GM19239 (cell line): Measurements from ENCODE around the gene RGL3.
A peak's percentile ranks its signal among the peaks of the same experiment; 100 is the strongest.
"Not testable (repeated sequence)": the region's sequence is repeated elsewhere in the genome, so short reads cannot be mapped to it uniquely, and the experiment has no call there.

Experiments
- DNase-seq: peaks from one replicate; pipeline ENCODE4 v3.0.0; 2011; ENCODE audit warnings: low spot score; ENCODE audit not compliant: insufficient read length
- FAIRE-seq: peaks from 2 replicates; lab custom pipeline; 2011; peaks lifted over from hg19 to GRCh38; lab: Jason Lieb, UNC

Gene RGL3

GRCh38 chr19:11451327-11451870 is 32.3 kb upstream of the RGL3 start:
- FAIRE-seq (no peak), DNase-seq (no peak)

GRCh38 chr19:11450570-11451326 is 31.6 kb upstream of the RGL3 start:
- no peak for DNase-seq
- no peak for FAIRE-seq

- FAIRE-seq (no peak), DNase-seq (no peak)
These were observed 29.9 kb upstream of the RGL3 start for GRCh38 chr19:11448923-11449554.

- DNase-seq = no peak
- FAIRE-seq = no peak
These were observed 29.3 kb upstream of the RGL3 start for GRCh38 chr19:11448410-11448809.

GRCh38 chr19:11447347-11448262 is 28.5 kb upstream of the RGL3 start:
- no peak for FAIRE-seq

GRCh38 chr19:11446652-11447301 is 27.7 kb upstream of the RGL3 start:
- peak; percentile 77 for DNase-seq

More at GRCh38 chr19:11447347-11448262, 28.5 kb upstream of the RGL3 start:
- DNase-seq = no peak

GRCh38 chr19:11446271-11446651 is 27.1 kb upstream of the RGL3 start:
- FAIRE-seq (no peak), DNase-seq (no peak)

More at GRCh38 chr19:11446652-11447301, 27.7 kb upstream of the RGL3 start:
- FAIRE-seq = no peak

- DNase-seq = no peak
- no peak for FAIRE-seq
These were observed 26.0 kb upstream of the RGL3 start for GRCh38 chr19:11445141-11445540.

- no peak for DNase-seq
- FAIRE-seq = no peak
These were observed 24.9 kb upstream of the RGL3 start for GRCh38 chr19:11444059-11444458.

- FAIRE-seq (no peak), DNase-seq (no peak)
These were observed 18.8 kb upstream of the RGL3 start for GRCh38 chr19:11437955-11438354.

GRCh38 chr19:11435833-11436313 is 16.8 kb upstream of the RGL3 start:
- DNase-seq (no peak), FAIRE-seq (no peak)

GRCh38 chr19:11435057-11435832 is 16.1 kb upstream of the RGL3 start, which contains the start of the genes ODAD3 and PRKCSH:
Gene ODAD3, minus strand, starts transcription at chr19:11435121. Its CDS starts 105 bp downstream, at chr19:11435016.
Gene PRKCSH, plus strand, starts transcription at chr19:11435635. Its CDS starts 483 bp downstream, at chr19:11436118.
- DNase-seq = peak; percentile 92
- FAIRE-seq = peak; percentile 99

GRCh38 chr19:11434703-11435056 is 15.6 kb upstream of the RGL3 start:
- DNase-seq (no peak), FAIRE-seq (no peak)

GRCh38 chr19:11433526-11433925 is 14.4 kb upstream of the RGL3 start:
- not testable (repeated sequence) for FAIRE-seq, DNase-seq

- FAIRE-seq = no peak
- no peak for DNase-seq
These were observed 7.5 kb upstream of the RGL3 start for GRCh38 chr19:11426656-11427055.

- FAIRE-seq (no peak), DNase-seq (no peak)
These were observed 6.8 kb upstream of the RGL3 start for GRCh38 chr19:11425719-11426457.

GRCh38 chr19:11423791-11424181 is 4.7 kb upstream of the RGL3 start:
- DNase-seq (no peak), FAIRE-seq (no peak)

GRCh38 chr19:11423164-11423790 is 4.2 kb upstream of the RGL3 start:
- DNase-seq = no peak
- FAIRE-seq = no peak
